Progenitor cell of endocrine pancreas (in vitro differentiated cells): ENCODE data around the gene STARD13. TPM values are rescaled to one million over a fixed set of nuclear protein-coding genes. Genes with fewer than 3 reads are reported as not detected.
A peak's percentile ranks its signal among the peaks of the same experiment; 100 is the strongest.

Experiments used
- DNase-seq: peaks from one replicate; pipeline ENCODE4 v3.0.0; 2021; ENCODE audit warnings: low spot score; ENCODE audit not compliant: unreplicated experiment
- H3K27ac Mint-ChIP-seq: 2 replicates; pipeline ENCODE4 v1.8.0; 2021; ENCODE audit warnings: mild to moderate bottlenecking, moderate library complexity, mixed read lengths
- H3K27me3 Mint-ChIP-seq: 2 replicates; pipeline ENCODE4 v1.8.0; 2021; ENCODE audit warnings: mixed read lengths
- H3K36me3 Mint-ChIP-seq: 2 replicates; pipeline ENCODE4 v1.8.0; 2022; ENCODE audit warnings: mixed read lengths; ENCODE audit not compliant: insufficient read depth
- H3K4me1 Mint-ChIP-seq: 2 replicates; pipeline ENCODE4 v1.8.0; 2021; ENCODE audit warnings: low read depth, mixed read lengths
- H3K4me3 Mint-ChIP-seq: 2 replicates; pipeline ENCODE4 v1.8.0; 2021; ENCODE audit warnings: low read depth, mild to moderate bottlenecking, moderate library complexity, mixed read lengths
- H3K9me3 Mint-ChIP-seq: 2 replicates; pipeline ENCODE4 v1.8.0; 2021; ENCODE audit warnings: low read depth, mixed read lengths
- total RNA-seq: library from RNA; stranded (reverse); gene quantifications from 2 replicates; pipeline ENCODE4 v1.2.1, GENCODE V29; 2021
- TF ChIP-seq, protein P1 (sequence below): fragments of 200-600 bp; sonication (generic); IDR thresholded peaks from one replicate; pipeline ENCODE4 v1.5.0; 2021; ENCODE audit warnings: antibody characterized with exemption, mild to moderate bottlenecking; ENCODE audit not compliant: unreplicated experiment

Gene STARD13
- total RNA-seq, 1 donor from 2014 or later, result 11.7 TPM

DNA sequence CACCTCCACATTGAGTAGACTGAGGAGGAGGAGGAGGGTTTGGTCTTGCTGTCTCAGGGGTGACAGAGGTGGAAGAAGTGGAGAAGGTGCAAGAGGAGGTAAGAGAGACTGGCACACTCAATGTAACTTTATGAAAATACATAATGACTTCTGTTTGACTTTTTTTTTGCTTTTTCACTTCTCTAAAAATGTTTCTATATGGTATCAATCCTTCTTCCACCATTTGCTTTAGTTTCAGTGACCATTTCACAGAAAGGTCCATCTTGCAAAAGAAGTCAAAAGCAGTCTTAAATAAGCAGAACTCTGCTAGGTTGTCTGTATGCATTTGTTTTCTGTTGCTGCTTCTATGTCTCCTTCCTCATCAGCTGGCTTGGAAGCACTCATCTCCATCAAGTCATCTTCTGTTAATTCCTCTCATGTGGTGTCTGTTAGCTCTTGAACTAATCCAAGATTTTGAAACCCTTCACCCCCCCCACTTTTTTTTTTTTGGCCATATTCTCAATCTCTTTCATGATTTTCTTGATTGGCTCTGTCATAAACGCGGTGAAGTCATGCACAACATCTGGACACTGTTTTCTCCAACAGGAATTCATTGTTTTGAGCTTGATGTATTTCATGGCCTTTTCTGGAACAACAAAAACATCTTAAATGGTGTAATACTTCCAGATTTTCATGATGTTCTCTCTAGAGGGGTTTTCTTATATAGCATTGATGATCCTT, 188.5 kb downstream of the STARD13 start:
- TF ChIP-seq, protein P1, sequence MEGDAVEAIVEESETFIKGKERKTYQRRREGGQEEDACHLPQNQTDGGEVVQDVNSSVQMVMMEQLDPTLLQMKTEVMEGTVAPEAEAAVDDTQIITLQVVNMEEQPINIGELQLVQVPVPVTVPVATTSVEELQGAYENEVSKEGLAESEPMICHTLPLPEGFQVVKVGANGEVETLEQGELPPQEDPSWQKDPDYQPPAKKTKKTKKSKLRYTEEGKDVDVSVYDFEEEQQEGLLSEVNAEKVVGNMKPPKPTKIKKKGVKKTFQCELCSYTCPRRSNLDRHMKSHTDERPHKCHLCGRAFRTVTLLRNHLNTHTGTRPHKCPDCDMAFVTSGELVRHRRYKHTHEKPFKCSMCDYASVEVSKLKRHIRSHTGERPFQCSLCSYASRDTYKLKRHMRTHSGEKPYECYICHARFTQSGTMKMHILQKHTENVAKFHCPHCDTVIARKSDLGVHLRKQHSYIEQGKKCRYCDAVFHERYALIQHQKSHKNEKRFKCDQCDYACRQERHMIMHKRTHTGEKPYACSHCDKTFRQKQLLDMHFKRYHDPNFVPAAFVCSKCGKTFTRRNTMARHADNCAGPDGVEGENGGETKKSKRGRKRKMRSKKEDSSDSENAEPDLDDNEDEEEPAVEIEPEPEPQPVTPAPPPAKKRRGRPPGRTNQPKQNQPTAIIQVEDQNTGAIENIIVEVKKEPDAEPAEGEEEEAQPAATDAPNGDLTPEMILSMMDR, result no peak
- no peak overlapping the region for H3K27ac Mint-ChIP-seq
- no peak overlapping the region for H3K4me3 Mint-ChIP-seq
- no peak for DNase-seq
- no peaks in the 10 kb centered on the region for H3K4me1 Mint-ChIP-seq
- no peaks in the 10 kb centered on the region for H3K36me3 Mint-ChIP-seq
- H3K27me3 Mint-ChIP-seq, result peaks cover 2% of the 10 kb centered on the region
- peaks cover 6% of the 10 kb centered on the region for H3K9me3 Mint-ChIP-seq

DNA sequence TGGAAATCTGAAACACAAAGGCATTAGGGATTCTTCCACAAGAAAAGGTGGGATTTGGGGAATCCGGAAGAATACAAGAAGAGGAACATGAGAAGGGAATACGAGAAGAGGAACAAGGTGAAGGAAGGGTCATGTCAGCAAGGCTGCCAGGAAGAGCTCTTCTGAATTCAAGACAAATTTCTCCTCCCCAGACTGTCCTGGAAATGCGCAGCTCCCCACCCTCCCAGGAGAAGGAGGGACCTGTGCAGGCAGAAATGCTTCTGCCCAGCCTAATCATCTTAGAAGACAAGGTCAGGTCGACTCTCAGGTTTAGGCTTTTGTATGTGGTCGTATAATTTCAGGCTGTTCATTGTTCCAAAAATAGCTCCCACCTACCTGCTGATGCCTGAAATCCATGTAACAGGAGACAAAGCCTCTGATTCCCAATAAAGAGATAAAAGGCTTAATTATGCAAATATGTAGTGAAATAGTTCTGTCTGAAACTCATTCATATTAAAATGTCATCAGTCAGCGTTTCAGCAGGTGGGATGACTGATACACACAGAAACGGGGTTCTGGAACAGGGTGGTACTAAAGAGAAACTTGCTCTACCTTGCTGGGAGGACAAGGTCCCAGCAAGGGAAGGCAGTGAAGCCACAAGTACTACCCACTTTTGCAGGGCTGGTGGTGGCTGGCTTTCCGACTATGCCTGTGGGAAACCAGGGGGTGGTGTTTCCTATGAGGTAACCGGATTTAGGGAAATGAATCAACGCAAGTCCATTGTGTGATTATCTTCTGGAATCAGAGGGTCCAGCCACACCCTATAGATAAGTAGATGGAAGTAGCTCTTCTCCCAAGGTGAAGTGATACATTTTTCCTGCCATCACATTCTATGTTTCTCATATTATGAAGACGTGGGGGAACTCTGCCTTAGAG, 193.2 kb downstream of the STARD13 start:
- DNase-seq, result no peak
- H3K36me3 Mint-ChIP-seq, result no peaks in the 10 kb centered on the region
- peak overlapping the region; percentile 18 for H3K27ac Mint-ChIP-seq
- TF ChIP-seq, protein P1, result no peak
- no peaks in the 10 kb centered on the region for H3K9me3 Mint-ChIP-seq
- peaks cover 5% of the 10 kb centered on the region for H3K4me1 Mint-ChIP-seq
- no peaks in the 10 kb centered on the region for H3K27me3 Mint-ChIP-seq
- no peak overlapping the region for H3K4me3 Mint-ChIP-seq

DNA sequence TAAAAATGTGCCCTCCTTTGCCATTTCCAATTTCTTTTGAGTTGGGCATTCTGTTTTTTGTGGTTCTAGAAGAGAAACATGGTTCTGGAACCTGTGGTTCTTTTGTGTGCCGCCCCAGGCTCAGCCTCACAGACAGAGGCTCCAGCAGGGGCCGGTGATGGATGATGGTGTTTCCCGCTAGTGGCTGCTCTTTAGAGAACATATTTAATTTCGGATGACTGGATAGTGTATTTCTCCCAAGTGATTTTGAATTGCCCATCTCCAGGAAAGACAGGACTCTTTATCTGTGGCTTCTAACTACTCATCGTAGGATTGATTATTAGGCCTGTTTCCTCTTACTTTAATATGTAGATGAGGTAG, 194.2 kb downstream of the STARD13 start:
- Mint-ChIP-seq H3K27ac (no peak overlapping the region), H3K36me3 (no peaks in the 10 kb centered on the region), H3K4me1 (peaks cover 5% of the 10 kb centered on the region), H3K27me3 (peaks cover 2% of the 10 kb centered on the region), H3K9me3 (no peaks in the 10 kb centered on the region), H3K4me3 (no peak overlapping the region)
- TF ChIP-seq, protein P1, result no peak
- no peak for DNase-seq

DNA sequence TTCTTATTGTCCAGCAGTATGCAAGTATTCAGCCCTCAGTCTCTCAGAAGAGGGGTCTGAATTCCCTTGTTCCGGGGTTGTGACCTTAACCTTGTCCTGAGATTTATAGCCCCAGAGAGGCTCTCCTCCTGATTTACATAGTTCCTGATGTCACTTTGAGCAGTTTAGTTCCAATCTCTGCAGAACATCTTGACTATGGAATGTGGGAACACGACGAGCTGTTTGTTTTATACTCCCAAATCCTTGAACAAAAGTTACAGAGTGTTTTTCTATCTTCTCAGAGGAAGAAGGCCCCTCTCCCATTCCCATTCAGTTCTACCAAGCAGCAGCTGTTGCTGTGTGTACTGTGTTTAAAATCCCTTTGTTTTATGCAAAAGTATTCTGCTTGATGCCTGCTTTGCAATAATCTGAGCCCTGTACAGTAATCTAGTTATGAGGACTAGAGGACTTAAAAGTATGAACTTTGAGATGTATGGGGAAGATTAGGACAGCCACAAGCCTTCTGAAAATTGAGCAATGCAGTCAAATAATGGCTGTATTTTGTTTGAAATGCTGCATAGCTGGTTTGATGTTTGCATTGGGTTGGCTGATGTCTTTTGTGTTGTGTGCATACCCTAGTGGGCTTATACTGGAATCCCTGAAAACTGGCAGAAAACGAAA, 194.7 kb downstream of the STARD13 start:
- DNase-seq, result no peak
- TF ChIP-seq, protein P1, result no peak
- no peak overlapping the region for H3K4me3 Mint-ChIP-seq

DNA sequence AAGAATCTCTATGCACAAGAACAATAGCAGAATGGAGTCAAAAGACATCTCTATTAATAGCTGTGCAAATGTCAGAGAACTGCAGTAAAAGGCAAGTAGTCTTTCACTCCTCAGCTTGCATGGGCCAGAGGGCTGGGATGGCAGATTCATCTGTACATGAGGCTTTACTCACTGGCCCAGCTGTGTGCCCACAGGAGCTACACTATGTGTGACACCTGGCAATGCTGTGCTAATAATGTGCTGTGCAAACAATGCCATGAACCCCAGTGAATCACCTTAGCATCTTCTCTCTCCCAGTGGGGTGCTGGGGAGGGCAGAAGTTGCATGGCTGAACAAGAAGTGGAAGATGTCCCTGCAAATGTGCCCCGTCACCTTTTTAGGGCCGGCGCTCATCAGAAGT, 196.2 kb downstream of the STARD13 start:
- peaks cover 2% of the 10 kb centered on the region for H3K27me3 Mint-ChIP-seq
- H3K4me1 Mint-ChIP-seq, result peaks cover 5% of the 10 kb centered on the region
- TF ChIP-seq, protein P1, result no peak
- no peak for DNase-seq
- no peaks in the 10 kb centered on the region for H3K36me3 Mint-ChIP-seq
- H3K9me3 Mint-ChIP-seq, result no peaks in the 10 kb centered on the region
- H3K4me3 Mint-ChIP-seq, result no peak overlapping the region
- no peak overlapping the region for H3K27ac Mint-ChIP-seq

More for the DNA sequence above, 194.7 kb downstream of the STARD13 start:
- Mint-ChIP-seq H3K27me3 (peaks cover 2% of the 10 kb centered on the region), H3K27ac (no peak overlapping the region), H3K4me1 (peaks cover 5% of the 10 kb centered on the region), H3K9me3 (no peaks in the 10 kb centered on the region), H3K36me3 (no peaks in the 10 kb centered on the region)
